Body of pancreas (tissue), 4 donors: Measurements from ENCODE around the gene SCIN.

Experiments used
- POLR2A ChIP-seq, 3 donors: fragments of 450-650 bp; IDR thresholded peaks; one replicate each; pipeline ENCODE4 v1.6.1; 2016; ENCODE audit warnings: antibody characterized with exemption in 3 of 3, mild to moderate bottlenecking in 2 of 3
- TF ChIP-seq, protein P1 (sequence below), 7 experiments: fragments of 450-650 bp in 4 of 7; fragments of 200-600 bp in 3 of 7; sonication (generic) in 3 of 7; IDR thresholded peaks; one replicate each; pipeline ENCODE4 v1.5.1; 2016 to 2019; ENCODE audit warnings: antibody characterized with exemption in 7 of 7

DNA sequence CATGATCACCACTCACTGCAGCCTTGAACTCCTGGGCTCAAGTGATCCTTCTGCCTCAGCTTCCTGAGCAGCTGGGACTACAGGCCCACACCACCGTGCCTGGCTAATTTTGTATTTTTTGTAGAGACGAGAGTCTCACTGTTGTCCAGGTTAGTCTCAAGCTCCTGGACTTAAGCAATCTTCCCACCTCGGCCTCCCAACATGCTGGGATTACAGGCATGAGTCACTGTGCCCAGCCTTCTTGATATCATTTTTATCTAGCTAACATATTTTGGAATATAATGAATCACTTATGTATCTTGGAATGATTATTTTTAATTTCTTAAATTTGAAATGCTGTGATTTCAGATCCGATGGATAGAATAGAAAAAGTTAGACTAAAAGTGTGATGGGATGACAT lies 135.4 kb downstream of the SCIN start:
- TF ChIP-seq, protein P1, sequence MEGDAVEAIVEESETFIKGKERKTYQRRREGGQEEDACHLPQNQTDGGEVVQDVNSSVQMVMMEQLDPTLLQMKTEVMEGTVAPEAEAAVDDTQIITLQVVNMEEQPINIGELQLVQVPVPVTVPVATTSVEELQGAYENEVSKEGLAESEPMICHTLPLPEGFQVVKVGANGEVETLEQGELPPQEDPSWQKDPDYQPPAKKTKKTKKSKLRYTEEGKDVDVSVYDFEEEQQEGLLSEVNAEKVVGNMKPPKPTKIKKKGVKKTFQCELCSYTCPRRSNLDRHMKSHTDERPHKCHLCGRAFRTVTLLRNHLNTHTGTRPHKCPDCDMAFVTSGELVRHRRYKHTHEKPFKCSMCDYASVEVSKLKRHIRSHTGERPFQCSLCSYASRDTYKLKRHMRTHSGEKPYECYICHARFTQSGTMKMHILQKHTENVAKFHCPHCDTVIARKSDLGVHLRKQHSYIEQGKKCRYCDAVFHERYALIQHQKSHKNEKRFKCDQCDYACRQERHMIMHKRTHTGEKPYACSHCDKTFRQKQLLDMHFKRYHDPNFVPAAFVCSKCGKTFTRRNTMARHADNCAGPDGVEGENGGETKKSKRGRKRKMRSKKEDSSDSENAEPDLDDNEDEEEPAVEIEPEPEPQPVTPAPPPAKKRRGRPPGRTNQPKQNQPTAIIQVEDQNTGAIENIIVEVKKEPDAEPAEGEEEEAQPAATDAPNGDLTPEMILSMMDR (IDR thresholded peaks at IDR 0.05), result no peak
- TF ChIP-seq POLR2A (IDR thresholded peaks at IDR 0.05), result no peak
